Upper lobe of right lung (tissue), 1 donor: ENCODE data around the gene TAS2R60. TPM values are rescaled to one million over a fixed set of nuclear protein-coding genes. Genes with fewer than 3 reads are reported as not detected.
"Not testable (repeated sequence)": the region's sequence is repeated elsewhere in the genome, so short reads cannot be mapped to it uniquely, and the experiment has no call there.

ENCODE experiments used
- ATAC-seq: fragments of 200-7000 bp; cut with Tn5 transposase; one replicate; pipeline ENCODE4 v1.9.1; 2020; ENCODE audit warnings: mild to moderate bottlenecking, moderate library complexity
- DNase-seq: peaks from one replicate; pipeline ENCODE4 v3.0.0-alpha.2; 2020
- H3K27ac ChIP-seq: fragments of 200-600 bp; one replicate; pipeline ENCODE4 v1.8.0; 2022
- H3K27me3 ChIP-seq: fragments of 200-600 bp; one replicate; pipeline ENCODE4 v1.8.0; 2022; ENCODE audit warnings: mild to moderate bottlenecking
- H3K36me3 ChIP-seq: fragments of 200-600 bp; one replicate; pipeline ENCODE4 v1.8.0; 2022
- H3K4me1 ChIP-seq: fragments of 200-600 bp; one replicate; pipeline ENCODE4 v1.8.0; 2022
- H3K4me3 ChIP-seq: fragments of 200-600 bp; one replicate; pipeline ENCODE4 v1.8.0; 2022; ENCODE audit warnings: mild to moderate bottlenecking
- H3K9me3 ChIP-seq: fragments of 200-600 bp; one replicate; pipeline ENCODE4 v1.8.0; 2022
- intact Hi-C: fragments of 100-400 bp; cut with DNase I; formaldehyde crosslinking; loops from one replicate; pipeline ENCODE4 v1.11.0; 2022
- total RNA-seq: library from RNA; stranded (reverse); fragmentation: NEBNext Ultra II Directional; extraction: Animal tissue kit (Norgen Biotek cat#: 25700); gene quantifications from one replicate; pipeline ENCODE4 v1.2.1, GENCODE V29; 2021
- TF ChIP-seq, protein P1 (sequence below): fragments of 200-600 bp; IDR thresholded peaks from one replicate; pipeline ENCODE4 v1.8.0; 2022; ENCODE audit warnings: antibody characterized with exemption
- donor health status: DM: no; HTN: yes; CAD: no; lungs with severe emphysema.

TAS2R60 gene
- total RNA-seq, 1 donor from 2014 or later, result not detected

DNA sequence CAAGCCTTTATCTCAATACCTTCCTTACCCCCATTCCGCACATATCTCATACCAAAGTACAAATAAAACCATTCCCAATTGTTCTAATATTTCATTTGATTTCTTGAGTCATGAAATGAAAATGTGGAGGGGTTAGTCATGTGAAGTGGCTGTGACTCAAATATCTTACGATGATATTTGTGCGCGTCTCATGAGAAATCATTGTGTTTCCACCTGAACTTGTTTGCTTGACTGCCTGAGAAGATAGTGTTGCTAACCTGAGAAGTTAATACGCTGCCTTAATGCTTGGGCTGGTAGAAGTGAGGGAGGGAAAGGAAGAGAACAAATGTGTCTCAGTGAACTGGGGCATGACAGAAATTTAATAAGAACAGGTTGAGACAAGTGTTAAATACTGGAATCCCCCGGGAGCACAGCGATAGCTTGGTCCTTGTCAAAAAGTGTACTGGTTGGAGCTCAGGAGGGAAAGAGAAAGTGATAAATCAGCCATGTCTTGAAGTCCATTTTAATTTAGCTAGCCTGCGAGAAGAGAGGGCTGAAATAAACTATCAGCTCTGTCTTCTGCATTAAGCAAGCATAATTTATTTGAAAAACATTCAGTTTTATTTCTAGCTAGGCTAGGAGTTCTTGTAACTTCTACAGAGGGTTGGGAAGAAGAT, 27.4 kb upstream of the TAS2R60 start:
- Histone ChIP-seq H3K9me3 (no peaks in the 10 kb centered on the region), H3K27ac (peak overlapping the region; percentile 39), H3K4me3 (no peak overlapping the region), H3K27me3 (no peaks in the 10 kb centered on the region), H3K36me3 (no peaks in the 10 kb centered on the region), H3K4me1 (peaks cover 5% of the 10 kb centered on the region)
- TF ChIP-seq, protein P1, sequence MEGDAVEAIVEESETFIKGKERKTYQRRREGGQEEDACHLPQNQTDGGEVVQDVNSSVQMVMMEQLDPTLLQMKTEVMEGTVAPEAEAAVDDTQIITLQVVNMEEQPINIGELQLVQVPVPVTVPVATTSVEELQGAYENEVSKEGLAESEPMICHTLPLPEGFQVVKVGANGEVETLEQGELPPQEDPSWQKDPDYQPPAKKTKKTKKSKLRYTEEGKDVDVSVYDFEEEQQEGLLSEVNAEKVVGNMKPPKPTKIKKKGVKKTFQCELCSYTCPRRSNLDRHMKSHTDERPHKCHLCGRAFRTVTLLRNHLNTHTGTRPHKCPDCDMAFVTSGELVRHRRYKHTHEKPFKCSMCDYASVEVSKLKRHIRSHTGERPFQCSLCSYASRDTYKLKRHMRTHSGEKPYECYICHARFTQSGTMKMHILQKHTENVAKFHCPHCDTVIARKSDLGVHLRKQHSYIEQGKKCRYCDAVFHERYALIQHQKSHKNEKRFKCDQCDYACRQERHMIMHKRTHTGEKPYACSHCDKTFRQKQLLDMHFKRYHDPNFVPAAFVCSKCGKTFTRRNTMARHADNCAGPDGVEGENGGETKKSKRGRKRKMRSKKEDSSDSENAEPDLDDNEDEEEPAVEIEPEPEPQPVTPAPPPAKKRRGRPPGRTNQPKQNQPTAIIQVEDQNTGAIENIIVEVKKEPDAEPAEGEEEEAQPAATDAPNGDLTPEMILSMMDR, result no peak
- no peak for DNase-seq
- ATAC-seq, result no peak
- intact Hi-C loops, result no loop called here

DNA sequence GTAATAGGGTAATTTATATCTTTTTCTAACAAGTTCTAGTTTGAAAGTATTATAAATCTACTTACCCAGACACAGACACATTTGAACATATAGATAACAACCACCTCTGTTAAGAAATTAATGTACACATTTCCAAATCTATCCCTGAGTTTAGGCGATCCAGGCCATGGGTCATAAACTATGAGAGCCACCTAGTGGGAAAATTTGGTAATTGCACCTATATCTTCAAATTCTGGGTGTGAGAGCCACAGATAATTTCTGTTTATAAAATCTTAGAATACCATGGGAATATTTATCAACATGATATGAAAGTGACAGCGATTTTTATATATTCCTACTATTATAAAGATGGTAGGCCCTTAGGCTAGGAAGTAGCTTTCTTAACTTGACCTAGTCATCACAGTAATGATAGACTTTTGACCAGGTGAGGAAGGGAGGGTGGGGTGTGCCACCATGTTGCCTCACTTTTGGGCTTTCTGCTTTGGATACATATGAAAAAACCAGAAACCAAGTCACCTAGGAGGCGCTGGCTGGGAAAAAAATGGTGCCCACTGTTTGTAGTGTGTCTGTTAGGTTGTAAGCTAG, 26.6 kb upstream of the TAS2R60 start:
- Histone ChIP-seq H3K9me3 (no peaks in the 10 kb centered on the region), H3K27me3 (no peaks in the 10 kb centered on the region), H3K36me3 (no peaks in the 10 kb centered on the region), H3K27ac (peak overlapping the region; percentile 39), H3K4me1 (no peaks in the 10 kb centered on the region), H3K4me3 (no peak overlapping the region)
- peak; percentile 78 for ATAC-seq
- no peak for DNase-seq
- TF ChIP-seq, protein P1, result peak; percentile 87
- intact Hi-C loops, result no loop called here

DNA sequence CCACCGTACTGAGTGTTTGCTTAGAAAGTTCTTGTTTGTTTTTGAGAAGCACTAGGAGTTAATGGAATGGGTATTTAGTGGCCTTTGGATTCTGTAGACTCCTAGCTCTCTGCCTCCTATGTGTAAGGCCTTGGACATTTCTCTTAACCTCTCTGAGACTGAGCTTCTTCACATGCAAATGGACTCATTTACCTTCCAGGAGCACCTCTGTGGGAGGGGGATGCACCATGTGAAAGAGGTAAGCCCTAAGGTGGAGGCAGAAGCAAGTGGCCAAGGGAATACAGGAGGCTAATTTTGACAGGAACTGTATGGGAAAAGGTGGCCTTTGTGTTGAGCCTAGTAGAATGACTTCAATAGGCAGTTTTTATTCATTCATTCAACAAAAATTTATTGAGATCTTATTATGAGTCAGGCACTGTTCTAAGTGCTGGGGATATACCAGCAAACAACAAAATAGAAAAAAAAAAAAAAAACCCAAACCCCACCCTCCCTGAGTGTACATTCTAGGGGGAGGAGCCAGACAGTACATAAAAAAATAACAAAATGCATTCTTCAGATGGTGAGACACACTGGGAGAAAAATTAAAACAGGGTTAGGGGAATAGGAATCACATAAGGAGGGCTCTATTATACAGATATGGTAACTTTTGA, 25.4 kb upstream of the TAS2R60 start:
- intact Hi-C loops, result no loop called here
- DNase-seq, result no peak
- Histone ChIP-seq H3K4me1 (no peaks in the 10 kb centered on the region), H3K9me3 (no peaks in the 10 kb centered on the region), H3K4me3 (no peak overlapping the region), H3K27ac (no peak overlapping the region), H3K27me3 (no peaks in the 10 kb centered on the region), H3K36me3 (no peaks in the 10 kb centered on the region)
- no peak for ATAC-seq
- TF ChIP-seq, protein P1, result no peak

DNA sequence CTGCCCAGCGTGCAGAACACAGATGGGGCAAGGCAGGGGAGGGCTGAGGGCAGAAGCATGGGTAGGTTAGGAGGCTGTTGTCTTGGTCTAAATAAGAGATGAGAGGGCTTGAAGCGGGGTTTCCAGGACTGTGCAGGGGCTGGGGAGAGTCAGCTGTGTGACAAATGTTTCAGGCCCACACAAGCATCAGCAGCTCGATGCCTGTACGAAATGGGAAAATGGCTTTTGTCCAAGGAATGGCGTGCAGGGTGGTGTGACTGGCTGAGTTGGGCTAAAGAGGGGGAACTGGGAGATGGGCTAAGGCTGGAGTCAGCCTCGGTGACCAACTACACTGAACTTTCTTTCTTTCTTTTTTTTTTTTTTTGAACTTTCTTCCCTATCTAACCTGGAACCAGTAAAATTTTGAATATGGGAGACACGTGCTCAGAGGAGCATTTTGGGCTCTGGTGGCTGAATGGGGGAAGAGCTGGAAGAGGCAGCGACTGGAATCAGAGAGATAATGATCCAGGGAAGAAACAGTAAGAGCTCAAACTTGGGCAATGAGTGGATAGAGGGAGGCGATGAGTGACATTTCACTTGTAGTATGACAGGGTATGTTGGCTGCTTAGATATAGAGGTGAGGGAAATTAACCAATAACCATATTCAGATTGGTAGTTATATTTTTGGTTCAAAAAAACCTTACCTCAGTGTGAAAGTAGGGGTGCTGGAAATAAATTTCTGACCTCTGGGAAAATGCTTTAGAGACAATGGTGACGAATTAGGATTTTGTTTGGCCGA, 24.4 kb upstream of the TAS2R60 start:
- no peaks in the 10 kb centered on the region for H3K9me3 ChIP-seq
- H3K27me3 ChIP-seq, result no peaks in the 10 kb centered on the region
- no peak overlapping the region for H3K27ac ChIP-seq
- H3K4me1 ChIP-seq, result no peaks in the 10 kb centered on the region
- no peak overlapping the region for H3K4me3 ChIP-seq
- ATAC-seq (no peak), DNase-seq (no peak)
- no peaks in the 10 kb centered on the region for H3K36me3 ChIP-seq
- TF ChIP-seq, protein P1, result no peak
- intact Hi-C loops, result no loop called here

DNA sequence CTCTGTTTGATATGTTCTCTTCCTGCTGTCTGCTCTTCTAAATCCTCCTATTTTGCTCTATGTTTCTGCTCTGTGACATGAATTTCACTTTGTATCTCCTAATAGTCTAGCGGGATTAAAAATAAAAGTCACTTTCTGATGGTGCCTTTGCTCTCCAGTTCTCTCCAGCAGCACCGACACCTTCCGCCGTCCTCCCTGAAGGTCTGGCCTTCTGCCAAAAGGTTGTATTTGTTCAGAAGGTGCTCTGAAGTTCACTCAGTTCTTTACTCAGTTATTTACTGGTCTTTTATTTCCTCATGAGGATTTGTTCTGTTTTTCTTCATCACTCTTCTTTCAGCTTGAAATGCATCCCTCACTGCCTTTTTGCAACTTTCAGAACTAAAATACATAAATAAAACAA, 23.4 kb upstream of the TAS2R60 start:
- TF ChIP-seq, protein P1, result no peak
- Histone ChIP-seq H3K4me3 (no peak overlapping the region), H3K27me3 (no peaks in the 10 kb centered on the region), H3K27ac (no peak overlapping the region), H3K36me3 (no peaks in the 10 kb centered on the region), H3K4me1 (no peaks in the 10 kb centered on the region), H3K9me3 (no peaks in the 10 kb centered on the region)
- ATAC-seq, result no peak
- intact Hi-C loops, result no loop called here
- DNase-seq, result no peak

DNA sequence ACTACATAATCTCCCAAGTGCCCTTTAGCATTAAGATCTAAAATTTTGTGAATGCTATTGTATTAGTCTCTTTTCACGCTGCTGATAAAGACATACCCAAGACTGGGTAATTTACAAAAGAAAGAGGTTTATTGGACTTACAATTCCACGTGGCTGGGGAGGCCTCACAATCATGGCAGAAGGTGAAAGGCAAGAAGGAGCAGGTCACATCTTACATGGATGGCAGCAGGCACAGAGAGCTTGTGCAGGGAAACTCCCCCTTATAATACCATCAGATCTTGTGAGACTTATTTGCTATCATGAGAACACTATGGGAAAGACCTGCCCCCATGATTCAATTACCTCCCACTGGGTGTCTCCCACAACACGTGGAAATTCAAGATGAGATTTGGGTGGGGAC, 22.6 kb upstream of the TAS2R60 start:
- H3K9me3 ChIP-seq, intact Hi-C loops, H3K36me3 ChIP-seq, DNase-seq, H3K27ac ChIP-seq, H3K4me1 ChIP-seq, ATAC-seq, H3K4me3 ChIP-seq, H3K27me3 ChIP-seq: not testable (repeated sequence)
